HUDEP-2 (cell line): ENCODE data around the gene CDK5RAP2.

ENCODE experiments used
- DNase-seq, 76 experiments: peaks; one replicate each; lab custom pipeline; 2025; ENCODE audit not compliant: unreplicated experiment in 76 of 76; lab: John Stamatoyannopoulos, UW

CDK5RAP2 gene

GRCh38 chr9:120388003-120388855 is 191.7 kb downstream of the CDK5RAP2 start:
- DNase-seq = no peak

GRCh38 chr9:120387257-120388002 is 192.5 kb downstream of the CDK5RAP2 start:
- DNase-seq = no peak

- no peak for DNase-seq
These were observed 193.4 kb downstream of the CDK5RAP2 start for GRCh38 chr9:120386390-120387131.

- no peak for DNase-seq
These were observed 194.2 kb downstream of the CDK5RAP2 start for GRCh38 chr9:120385606-120386389.

GRCh38 chr9:120384925-120385272 is 195.1 kb downstream of the CDK5RAP2 start:
- no peak for DNase-seq

GRCh38 chr9:120383999-120384924 is 195.7 kb downstream of the CDK5RAP2 start:
- DNase-seq = no peak

GRCh38 chr9:120383611-120383998 is 196.4 kb downstream of the CDK5RAP2 start:
- no peak for DNase-seq

GRCh38 chr9:120382453-120382852 is 197.5 kb downstream of the CDK5RAP2 start:
- no peak for DNase-seq

GRCh38 chr9:120381839-120382238 is 198.1 kb downstream of the CDK5RAP2 start:
- no peak for DNase-seq

- no peak for DNase-seq
These were observed 200.4 kb downstream of the CDK5RAP2 start for GRCh38 chr9:120379611-120380010.

GRCh38 chr9:120378680-120379079 is 201.3 kb downstream of the CDK5RAP2 start:
- DNase-seq = no peak

GRCh38 chr9:120377268-120378159 is 202.5 kb downstream of the CDK5RAP2 start:
- no peak for DNase-seq

- no peak for DNase-seq
These were observed 203.9 kb downstream of the CDK5RAP2 start for GRCh38 chr9:120376101-120376500.

GRCh38 chr9:120375316-120375715 is 204.7 kb downstream of the CDK5RAP2 start:
- no peak for DNase-seq

- DNase-seq = no peak
These were observed 205.2 kb downstream of the CDK5RAP2 start for GRCh38 chr9:120374817-120375216.

- DNase-seq = no peak
These were observed 205.7 kb downstream of the CDK5RAP2 start for GRCh38 chr9:120374239-120374638.

GRCh38 chr9:120372040-120372439 is 207.9 kb downstream of the CDK5RAP2 start:
- DNase-seq = no peak

- DNase-seq = no peak
These were observed 210.3 kb downstream of the CDK5RAP2 start for GRCh38 chr9:120369608-120370220.
